ENCODE results near the gene TNS3.

TNS3 gene

DNA sequence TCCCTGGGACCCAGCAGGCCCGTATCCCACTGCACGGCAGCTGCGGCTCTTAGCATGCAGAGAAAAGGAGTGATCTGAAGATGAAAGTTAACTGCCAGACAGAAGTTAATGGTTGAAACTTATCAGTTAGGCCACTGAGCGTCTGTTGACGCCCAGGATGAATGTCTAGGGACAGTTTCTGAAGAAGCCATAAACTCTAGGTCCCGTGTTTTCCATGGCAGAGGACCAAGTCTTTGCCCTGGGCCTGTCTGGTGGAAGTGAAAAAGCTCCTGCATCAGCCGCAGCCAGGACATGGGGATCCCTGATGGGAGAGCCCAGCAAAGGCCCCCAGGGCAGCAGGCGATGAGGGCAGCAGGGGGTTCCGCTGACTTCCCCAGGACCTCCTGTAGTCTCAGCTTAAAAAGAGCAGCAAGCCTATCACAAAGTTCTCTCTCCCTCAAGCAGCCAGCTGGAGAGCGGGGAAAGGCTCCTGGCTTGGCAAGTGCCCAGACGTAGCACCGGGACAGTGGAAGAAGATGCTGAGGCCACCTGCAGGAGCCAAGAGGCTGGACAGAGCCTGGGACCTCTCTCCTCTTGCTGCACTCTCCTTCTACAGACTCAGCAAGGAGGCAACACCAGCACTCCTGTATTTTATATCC lies 79.6 kb downstream of the TNS3 start:
- DNase-seq, result no peak

DNA sequence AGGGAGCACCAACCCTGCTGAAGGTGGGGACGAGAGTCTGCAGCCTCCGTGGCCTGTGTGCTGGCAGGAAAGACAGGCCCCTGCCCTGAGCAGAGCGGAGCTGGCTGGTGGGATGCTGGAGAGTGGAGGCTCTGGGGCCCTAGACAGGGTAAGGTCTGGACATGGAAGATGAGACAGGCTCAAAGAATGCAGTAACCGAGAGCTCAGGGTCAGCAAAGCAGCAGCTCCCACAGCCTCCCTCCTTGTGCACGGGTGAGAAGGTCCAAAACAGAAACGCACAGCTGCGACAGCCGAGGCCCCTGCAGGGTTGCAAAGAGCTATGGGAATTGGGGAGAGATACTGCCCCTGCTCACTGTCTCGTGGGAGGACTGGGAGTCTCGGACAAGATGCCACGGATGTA lies 80.5 kb downstream of the TNS3 start:
- DNase-seq, result no peak

DNA sequence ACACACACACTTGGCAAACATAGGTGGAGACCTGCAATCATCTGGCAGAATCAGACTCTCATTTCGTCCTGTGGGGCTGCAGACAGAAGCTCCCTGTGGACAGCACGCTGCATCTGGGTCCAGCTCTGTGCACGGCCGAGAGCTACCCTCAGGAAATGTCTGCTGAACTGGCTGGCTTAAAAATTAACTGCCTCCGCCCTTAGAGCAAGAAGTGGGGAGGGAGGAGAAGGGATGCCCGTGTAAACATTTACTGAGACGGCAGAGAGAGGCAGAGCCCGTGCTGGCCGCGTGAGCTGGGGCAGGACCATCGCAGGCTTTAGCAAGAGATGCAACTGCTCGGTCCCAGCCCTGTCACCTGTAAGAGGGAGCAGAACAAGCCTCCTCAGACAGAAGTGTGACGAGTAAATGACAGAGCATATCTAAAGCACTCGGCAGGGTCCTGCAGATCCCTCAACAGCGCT lies 81.8 kb downstream of the TNS3 start:
- no peak for DNase-seq

DNA sequence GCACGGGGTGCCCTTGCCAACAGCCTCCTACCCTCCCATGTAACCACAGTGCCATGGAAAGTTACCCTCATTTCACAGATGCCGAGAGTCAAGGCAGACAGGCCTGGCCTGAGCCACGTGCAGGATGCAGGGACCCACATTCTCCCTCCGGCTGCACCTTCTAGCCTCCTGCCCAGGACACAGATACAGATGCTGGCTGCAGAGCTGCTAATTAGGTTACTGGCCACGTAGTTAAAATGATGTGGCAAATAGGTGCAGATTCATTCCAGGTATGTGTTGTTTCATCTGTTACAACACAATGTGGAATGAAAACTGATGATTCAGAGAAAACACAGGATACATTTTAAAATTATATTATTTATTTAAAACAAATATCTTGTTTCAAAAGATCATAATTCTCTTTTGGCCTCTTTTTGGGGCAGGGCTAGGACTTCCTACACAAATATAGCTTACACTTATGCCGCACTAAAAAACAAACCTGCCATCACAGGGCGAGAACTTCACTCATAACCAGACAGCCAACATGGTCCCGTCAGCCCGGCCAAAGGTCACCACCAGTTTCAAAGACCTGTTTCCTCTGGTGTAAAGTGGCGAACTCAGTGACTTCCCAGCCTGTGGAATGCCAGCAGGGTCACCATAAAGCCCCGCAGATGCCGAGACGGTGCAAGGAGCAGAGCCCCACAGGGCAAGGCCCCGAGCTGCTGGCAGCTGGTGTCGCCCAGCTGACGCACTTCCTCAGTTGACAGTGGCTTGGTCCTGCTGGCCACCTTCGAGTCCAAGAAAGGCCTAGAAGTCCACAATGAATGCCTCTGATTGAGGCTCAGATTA lies 83.5 kb downstream of the TNS3 start:
- no peak for DNase-seq

DNA sequence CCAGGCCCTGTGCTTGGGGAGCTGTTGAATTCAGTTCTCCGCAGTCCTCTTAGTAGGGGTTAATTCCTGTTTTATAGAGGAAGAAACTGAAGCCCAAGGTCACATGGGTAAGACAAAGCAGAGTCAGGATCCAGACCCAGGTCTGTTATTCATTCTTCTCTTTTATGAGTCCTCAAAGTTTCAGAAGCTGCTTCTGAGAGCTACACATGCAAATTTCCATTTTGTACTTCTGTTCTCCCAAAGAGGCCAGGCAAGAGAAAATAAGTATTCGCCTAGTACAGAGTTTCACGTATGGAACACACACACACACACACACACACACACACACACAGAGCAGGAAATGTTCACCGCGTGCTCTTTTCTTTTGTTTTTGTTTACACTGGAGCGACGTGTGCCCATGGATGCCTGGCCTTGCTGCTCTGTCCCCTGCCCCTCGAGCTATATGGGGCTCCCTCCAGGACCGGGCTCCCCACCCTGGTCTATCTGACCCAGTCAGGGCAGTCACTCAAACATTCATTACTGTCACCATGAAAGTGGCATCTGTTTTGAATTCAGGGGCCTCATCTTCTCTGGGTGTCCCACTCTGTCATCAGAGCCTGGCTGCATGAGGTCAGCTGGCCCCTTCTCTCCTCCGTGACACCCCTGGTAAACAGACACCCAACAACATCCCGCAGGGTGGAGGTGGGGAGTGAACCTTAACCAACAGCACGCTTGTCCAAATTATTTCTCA lies 84.4 kb downstream of the TNS3 start:
- DNase-seq, result no peak

DNA sequence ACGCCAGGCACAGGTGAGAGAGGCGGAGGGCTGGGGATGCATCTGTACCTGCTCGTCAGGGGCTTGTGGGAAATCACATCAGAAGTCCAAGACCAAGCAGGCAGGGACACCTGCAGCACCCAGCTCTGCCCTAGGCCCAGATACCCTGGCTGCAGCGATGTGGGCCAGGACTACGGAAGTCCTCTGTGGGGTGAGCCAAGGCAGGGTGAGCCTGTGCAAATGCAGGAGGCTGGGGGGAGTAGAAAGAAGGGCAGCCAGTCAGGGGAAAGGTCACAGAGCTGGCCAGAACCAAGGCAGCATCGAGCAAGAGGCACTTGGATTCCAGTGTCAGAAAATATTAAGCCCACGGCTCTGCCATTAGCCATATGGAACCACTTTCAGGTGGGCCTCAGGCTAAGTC lies 85.2 kb downstream of the TNS3 start:
- DNase-seq, result no peak

DNA sequence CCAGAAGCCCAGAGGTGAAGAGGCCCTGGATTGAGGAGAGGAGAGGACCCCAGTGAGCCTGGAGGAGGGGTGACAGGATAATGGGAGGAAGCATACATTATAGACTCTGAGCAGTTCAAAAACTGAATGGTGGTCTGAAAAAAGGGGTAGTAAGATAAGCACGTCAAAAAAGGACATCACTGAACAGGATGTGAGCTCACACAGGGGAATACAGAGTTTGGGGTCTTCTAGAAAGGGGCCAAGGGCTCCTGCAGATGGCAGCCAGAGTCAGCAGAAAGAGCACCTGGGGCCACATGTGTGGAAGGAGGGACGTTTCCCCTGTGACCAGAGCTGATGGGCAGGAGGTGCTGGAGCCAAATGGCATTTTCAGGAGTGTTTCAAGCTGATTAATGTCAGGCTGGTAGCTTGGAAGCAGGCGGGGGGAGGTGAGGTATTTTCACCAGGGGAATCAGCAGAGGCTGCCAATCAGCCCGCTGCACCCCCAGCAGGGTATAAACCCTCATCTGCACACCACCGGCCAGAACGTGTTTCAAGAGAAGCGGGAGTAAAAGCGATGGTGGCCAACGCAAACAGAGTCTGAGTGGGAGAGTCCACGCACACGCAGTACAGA lies 85.8 kb downstream of the TNS3 start:
- DNase-seq, result no peak

- DNase-seq, result no peak
Observed at GRCh38 chr7:47493976-47494911, 87.7 kb downstream of the TNS3 start.

DNA sequence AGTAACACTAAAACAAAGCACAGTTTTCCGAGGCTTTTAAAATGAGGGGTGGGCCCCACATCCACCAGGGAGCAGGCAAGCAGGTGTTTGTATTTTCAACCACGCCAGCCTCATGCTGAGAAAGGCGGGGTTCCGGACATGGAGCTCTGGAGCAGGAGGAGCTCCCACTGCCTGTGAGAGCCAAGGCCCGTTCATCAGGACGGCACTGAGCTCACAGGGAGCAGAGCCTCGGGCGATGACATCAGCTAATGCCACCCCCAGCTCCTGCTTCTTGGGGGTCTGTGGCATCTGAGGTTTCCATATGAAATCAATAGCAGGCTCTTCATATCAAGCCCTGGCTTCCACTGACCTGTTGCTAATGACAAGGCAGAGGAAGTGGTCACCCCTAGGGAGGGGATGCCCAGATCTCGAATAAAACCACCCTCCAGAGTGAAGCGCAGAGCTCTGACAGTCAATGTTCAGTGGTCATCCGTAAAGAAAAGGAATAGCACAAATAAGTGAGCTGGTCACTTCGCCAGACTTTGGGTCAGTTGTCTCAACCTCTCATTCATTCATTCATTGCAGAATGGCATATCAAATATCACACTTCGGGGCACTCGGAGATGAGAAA lies 89.1 kb downstream of the TNS3 start:
- DNase-seq, result no peak

DNA sequence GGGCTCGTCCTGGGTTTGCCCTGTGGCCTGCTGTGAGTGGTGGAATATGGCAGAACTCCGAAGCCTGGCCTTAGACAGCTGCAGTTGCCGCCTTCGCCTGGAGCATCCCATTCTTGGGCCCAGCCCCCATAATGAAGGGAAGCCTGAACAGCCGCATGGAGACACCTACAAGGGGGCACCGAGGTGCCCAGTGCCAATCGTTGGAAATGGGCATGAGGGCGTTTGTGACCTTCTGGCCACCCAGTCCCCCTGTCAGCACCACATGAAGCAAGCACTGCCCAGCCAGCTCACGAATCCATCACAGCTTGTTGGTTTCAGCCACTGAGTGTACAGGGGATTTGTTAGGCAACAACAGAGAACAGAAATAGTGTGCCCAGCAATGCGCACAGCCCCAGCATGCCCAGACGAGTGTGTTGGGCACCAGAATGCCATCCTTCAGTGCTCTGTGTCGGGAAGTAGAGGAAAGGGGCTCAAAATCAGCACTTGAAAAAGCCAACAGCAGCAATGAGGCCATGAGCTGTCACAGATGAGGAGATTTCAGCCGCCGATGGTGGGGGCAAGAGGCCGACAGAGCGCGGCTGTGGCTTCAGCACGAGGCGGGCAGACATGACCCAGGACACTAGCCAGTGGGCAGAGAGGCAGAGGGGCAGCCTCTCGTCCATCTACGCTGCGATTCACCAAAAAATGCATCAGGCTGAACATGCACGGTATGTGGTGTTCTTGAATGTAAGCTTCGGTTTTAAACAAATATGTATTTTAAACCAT lies 91.2 kb downstream of the TNS3 start:
- no peak for DNase-seq

DNA sequence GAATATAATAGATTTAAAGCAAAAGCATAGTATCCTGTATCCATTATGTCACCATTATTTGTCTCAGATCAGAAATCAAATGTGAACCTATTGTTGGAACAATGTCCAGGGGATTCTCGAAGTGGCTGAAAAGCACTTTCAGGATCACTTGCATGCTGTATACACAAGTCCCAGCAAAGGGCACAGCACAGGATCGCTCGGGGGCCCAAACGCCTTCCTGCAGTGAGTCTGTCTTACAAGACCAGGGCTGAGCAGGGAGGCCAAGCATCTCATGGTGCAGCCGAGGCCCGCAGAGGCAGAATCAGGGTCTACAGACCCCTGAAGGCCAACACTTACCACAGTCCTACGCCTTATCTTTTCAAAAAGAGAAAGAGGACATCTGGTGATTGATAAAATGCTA lies 92.3 kb downstream of the TNS3 start:
- DNase-seq, result no peak

DNA sequence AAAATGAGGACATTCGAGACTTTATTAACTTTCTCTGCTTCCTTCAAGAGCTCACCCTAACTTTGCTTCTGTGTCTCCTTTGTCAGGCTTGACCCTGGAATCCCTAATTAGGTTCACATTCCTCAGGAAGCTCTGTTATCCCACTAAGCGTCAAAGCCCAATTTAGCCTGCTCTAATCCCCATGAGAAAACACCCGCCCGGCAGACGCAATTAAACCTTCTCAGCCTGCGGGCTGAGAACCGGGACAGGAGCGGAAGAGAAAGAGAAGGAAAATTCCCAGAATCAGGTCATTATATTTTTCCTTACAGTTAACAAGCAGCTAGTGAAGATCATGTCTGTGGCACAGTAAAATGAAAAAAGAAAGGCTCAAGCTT lies 93.0 kb downstream of the TNS3 start:
- no peak for DNase-seq

DNA sequence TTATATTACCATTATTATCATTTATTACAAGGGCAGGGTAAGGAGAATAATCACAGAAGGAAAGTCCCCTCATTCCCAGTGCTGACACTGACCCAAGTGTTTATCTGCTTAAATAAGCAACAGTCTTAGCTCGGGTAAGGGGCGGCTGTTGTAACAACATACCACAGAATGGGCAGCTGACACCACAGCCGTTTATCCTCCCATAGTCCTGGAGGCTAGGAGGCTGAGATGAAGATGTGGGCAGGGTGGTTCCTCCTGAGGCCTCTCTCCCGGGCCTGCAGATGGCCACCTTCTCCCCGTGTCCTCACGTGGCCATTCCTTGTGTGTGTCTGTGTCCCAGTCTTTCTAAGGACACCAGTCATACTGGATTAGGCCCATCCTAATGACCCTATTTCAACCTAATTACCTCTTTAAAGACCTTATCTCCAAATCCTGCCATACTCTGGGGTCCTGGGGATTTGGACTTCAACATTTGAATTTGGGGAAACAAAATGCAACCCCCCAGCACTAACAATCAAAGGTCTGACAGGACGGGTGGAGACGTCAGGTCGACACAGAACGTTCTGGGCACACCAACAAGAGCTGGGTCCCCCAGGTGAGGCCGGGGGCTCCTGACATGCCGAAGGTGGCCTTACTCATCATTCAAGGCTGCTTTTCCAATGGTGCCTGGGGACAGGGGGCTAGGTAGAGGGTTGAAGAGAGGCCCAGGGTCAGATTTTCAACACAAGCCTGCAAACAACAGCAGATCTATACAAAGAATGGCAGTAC lies 93.5 kb downstream of the TNS3 start:
- no peak for DNase-seq

DNA sequence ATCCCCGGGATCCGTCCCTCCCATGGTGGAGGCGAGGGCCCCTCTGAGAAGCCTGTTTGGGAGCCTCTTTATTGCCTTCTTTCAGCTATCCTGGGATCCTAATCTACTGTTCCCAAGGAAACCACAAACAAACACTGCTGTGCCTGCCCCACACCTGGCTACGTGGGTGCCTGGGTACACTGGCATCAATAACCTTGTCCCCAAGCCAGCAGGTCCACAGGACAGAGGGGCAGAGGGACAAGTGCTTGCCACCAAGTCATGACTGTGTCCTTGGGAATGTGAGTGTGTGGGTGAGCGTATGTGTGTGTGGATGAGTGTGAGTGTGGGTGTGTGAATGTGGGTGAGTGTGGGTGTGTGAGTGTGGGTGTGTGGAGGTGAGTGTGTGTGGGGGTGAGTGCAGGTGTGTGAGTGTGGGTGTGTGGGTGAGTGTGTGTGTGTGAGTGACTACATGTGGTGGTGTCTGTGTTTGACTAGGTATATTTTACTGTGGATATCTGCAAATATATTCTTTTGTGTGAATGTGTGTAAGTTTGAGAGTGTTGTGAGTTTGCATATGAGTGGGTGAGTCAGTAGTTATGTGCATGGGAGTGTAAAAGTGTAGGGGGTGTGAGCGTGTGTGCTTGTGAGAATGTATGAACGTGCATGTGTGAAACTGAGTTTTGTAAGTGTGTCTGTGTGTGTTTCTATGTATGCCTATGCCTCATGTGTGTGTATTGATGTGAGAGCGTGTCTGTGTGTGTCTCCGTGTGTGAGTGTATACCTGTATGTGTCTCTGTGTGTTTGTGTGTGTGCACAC lies 96.1 kb downstream of the TNS3 start:
- DNase-seq, result no peak

DNA sequence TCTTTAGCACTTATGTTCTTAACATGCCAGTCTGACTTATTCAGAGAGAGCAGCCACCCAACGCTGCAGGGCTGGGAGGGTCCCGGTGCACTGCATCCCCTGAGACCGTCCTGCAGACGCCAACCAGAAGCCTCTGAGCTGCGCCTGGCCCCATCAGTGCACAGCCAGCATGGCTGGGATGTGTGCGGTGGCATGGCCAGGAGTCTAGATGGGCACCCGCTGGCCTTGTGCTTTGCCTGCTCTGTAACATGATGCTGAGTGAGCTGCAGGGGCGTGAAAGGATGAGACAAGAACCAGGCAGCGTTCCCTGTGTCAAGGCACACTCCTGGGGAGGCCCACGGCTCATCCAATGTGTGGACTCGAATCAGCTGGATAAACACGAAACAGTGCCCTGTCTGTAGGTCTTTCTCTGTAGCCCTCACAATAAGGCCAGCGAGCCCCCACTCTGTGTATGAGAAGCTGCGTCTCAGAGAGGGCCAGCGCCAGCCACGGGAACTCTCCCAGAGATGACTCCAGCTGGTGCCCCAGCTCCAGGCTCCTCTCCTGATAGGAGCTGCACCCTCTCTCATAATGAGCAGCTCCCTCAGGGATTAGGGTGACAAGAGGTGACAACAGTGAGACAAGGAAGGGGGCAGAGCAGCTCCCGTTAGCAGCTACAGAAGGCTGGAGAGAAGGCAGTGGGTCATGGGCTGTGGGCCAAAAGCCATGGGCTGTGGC lies 96.8 kb downstream of the TNS3 start:
- DNase-seq, result no peak

GRCh38 chr7:47484457-47484856 lies 97.5 kb downstream of the TNS3 start:
- DNase-seq, result no peak

DNA sequence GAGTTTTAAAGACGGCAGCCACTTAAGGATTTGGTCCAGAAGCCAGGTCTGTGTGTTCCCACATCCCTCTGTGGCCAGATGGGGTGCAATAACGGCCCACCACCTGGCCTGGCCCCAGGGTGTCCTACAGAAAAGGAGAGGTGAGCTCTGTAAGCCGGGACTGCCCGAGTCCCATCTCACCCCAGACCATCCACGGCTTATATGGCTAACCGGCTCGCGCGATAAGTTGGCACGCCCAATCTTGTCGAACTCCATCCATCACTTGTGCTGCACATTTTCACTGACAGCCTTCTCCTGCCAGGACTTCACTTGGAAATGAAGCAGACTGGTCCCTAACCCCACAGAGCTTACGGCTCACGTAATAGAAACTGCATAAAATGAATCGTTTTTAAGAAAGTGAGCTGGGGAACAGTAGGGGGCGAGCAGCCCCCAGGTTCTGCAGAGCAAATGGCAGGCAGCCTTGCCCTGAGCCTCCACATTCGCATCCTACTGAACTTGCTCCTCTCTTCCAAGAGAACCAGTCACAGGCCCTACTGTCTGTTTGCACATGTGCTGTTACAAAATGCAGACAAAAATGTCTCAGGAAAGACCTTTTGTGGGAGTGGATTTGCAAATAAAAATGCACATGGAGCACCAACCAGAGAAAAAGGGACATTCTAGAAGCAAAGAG lies 98.2 kb downstream of the TNS3 start:
- DNase-seq, result no peak

Measured in CD4-positive, alpha-beta T cell treated with Interleukin-15 for 1 hour (primary cell).